B cell (primary cell): ENCODE measurements around the gene KDM1B. TPM values are rescaled to one million over a fixed set of nuclear protein-coding genes. Genes with fewer than 3 reads are reported as not detected.

Experiments used
- ATAC-seq: fragments of 200-7000 bp; cut with Tn5 transposase; one replicate; pipeline ENCODE4 v1.10.0; 2021; ENCODE audit warnings: low read depth, mild to moderate bottlenecking, moderate number of reproducible peaks, moderate library complexity
- CTCF ChIA-PET: fragments of 350-600 bp; sonication (Branson Sonifier 250); formaldehyde crosslinking; loops from one replicate; lab custom pipeline; 2021; ENCODE audit warnings: antibody characterized with exemption, inconsistent platforms; lab: Charles Lee
- POLR2A ChIA-PET: fragments of 350-600 bp; sonication (Branson Sonifier 250); formaldehyde crosslinking; loops from one replicate; lab custom pipeline; 2021; ENCODE audit warnings: antibody characterized with exemption; lab: Charles Lee
- DNase-seq: peaks from one replicate; pipeline ENCODE4 v3.0.0; 2013
- H2AFZ ChIP-seq: 2 replicates; pipeline ENCODE4 v1.6.1; 2012; ENCODE audit warnings: mild to moderate bottlenecking, low read depth, low read length; ENCODE audit not compliant: insufficient read depth, poor library complexity, severe bottlenecking
- H3K27ac ChIP-seq, 2 donors: 1 replicate in 1 of 2; 2 replicates in 1 of 2; pipeline ENCODE4 v1.5.1; 2012 to 2013; ENCODE audit warnings: low read length in 2 of 2, mild to moderate bottlenecking in 2 of 2, moderate library complexity in 1 of 2
- H3K27me3 ChIP-seq, 4 experiments: fragments of 200-600 bp in 1 of 4; sonication (generic) in 1 of 4; replicated peaks in 1 of 4; 1 replicate in 2 of 4; 2 replicates in 2 of 4; pipeline versions ENCODE4 v1.6.1 to v1.7.0; 2013 to 2016; ENCODE audit warnings: low read length in 3 of 4, mild to moderate bottlenecking in 2 of 4, mixed read lengths in 1 of 4, moderate library complexity in 1 of 4; ENCODE audit not compliant: insufficient read depth in 4 of 4, control insufficient read depth in 3 of 4; ENCODE audit errors: control extremely low read depth in 1 of 4
- H3K36me3 ChIP-seq, 2 experiments: replicated peaks in 1 of 2; 1 replicate in 1 of 2; 2 replicates in 1 of 2; pipeline versions ENCODE4 v1.6.1 to v1.7.1; 2013; ENCODE audit warnings: low read length in 1 of 2; ENCODE audit not compliant: insufficient read depth in 2 of 2, control insufficient read depth in 1 of 2; ENCODE audit errors: control extremely low read depth in 1 of 2, extremely low read depth in 1 of 2
- H3K4me1 ChIP-seq, 2 donors: fragments of 200-600 bp in 1 of 2; sonication (generic) in 1 of 2; 1 replicate in 1 of 2; 2 replicates in 1 of 2; pipeline versions ENCODE4 v1.5.1 to v1.6.1; 2013 to 2017; ENCODE audit warnings: low read length in 2 of 2; ENCODE audit not compliant: control insufficient read depth in 2 of 2, insufficient read depth in 2 of 2
- H3K4me2 ChIP-seq: replicated peaks from 2 replicates; pipeline ENCODE3; 2012; ENCODE audit warnings: mild to moderate bottlenecking, low read depth, low read length; ENCODE audit not compliant: poor library complexity, severe bottlenecking
- H3K4me3 ChIP-seq, 5 experiments: fragments of 200-600 bp in 1 of 5; sonication (generic) in 1 of 5; 1 replicate in 3 of 5; 2 replicates in 2 of 5; pipeline versions ENCODE4 v1.5.1 to v1.7.0; 2011 to 2016; ENCODE audit warnings: low read length in 4 of 5, mild to moderate bottlenecking in 4 of 5, low read depth in 2 of 5, control low read depth in 1 of 5, moderate library complexity in 1 of 5; ENCODE audit not compliant: insufficient read depth in 1 of 5; ENCODE audit errors: control extremely low read depth in 1 of 5, extremely low read depth in 1 of 5
- H3K79me2 ChIP-seq: fragments of 200-600 bp; sonication (generic); one replicate; pipeline ENCODE4 v1.6.0; 2016; ENCODE audit warnings: low read length; ENCODE audit not compliant: control insufficient read depth, insufficient read depth
- H3K9ac ChIP-seq: fragments of 200-600 bp; sonication (generic); 2 replicates; pipeline ENCODE4 v1.6.1; 2017; ENCODE audit warnings: mild to moderate bottlenecking, low read length, moderate library complexity
- H3K9me3 ChIP-seq, 3 donors: one replicate each; pipeline versions ENCODE4 v1.6.1 to v1.7.1; 2013; ENCODE audit warnings: low read length in 2 of 3; ENCODE audit not compliant: control insufficient read depth in 2 of 3, insufficient read depth in 1 of 3; ENCODE audit errors: control extremely low read depth in 1 of 3
- H4K20me1 ChIP-seq: 2 replicates; pipeline ENCODE4 v1.6.0; 2012; ENCODE audit warnings: mild to moderate bottlenecking, low read length; ENCODE audit not compliant: insufficient read depth, control insufficient read depth, poor library complexity, severe bottlenecking
- H3K27ac Mint-ChIP-seq: one replicate; pipeline ENCODE4 v1.8.0; 2021; ENCODE audit warnings: mixed read lengths
- H3K27me3 Mint-ChIP-seq: one replicate; pipeline ENCODE4 v1.8.0; 2021; ENCODE audit warnings: mixed read lengths
- H3K4me1 Mint-ChIP-seq: one replicate; pipeline ENCODE4 v1.8.0; 2021; ENCODE audit warnings: mixed read lengths
- H3K4me3 Mint-ChIP-seq: one replicate; pipeline ENCODE4 v1.8.0; 2021; ENCODE audit warnings: mixed read lengths
- H3K9me3 Mint-ChIP-seq: one replicate; pipeline ENCODE4 v1.8.0; 2022; ENCODE audit warnings: mixed read lengths; ENCODE audit not compliant: insufficient read depth
- CTCF ChIP-seq: fragments of 200-600 bp; IDR thresholded peaks from one replicate; pipeline ENCODE4 v1.8.0; 2022; ENCODE audit warnings: antibody characterized with exemption, mild to moderate bottlenecking
- EZH2 ChIP-seq: IDR thresholded peaks from 2 replicates; pipeline ENCODE4 v1.6.1; 2012; ENCODE audit warnings: borderline replicate concordance, low read depth, mild to moderate bottlenecking, moderate library complexity, low read length; ENCODE audit not compliant: insufficient read depth, poor library complexity, severe bottlenecking
- WGBS: methylation state at CpG from one replicate; pipeline ENCODE4 v1.1.5; 2013; ENCODE audit warnings: missing lambda C conversion rate; ENCODE audit not compliant: insufficient coverage; 5-methylcytosine and 5-hydroxymethylcytosine counted together
- intact Hi-C: fragments of 100-400 bp; cut with micrococcal nuclease; formaldehyde crosslinking; loops from one replicate; pipeline ENCODE4 v1.10.0; 2022
- polyA plus RNA-seq: library from polyadenylated mRNA; depleted of rRNA; stranded (reverse); fragments of >200 nt; gene quantifications from 2 replicates; pipeline ENCODE4 v1.2.3, GENCODE V29; 2012
- total RNA-seq, 2 donors: library from RNA; stranded (reverse); fragments of 120-200 nt in 1 of 2; gene quantifications; 1 replicate in 1 of 2; 2 replicates in 1 of 2; pipeline versions ENCODE4 v1.2.3 to v1.2.4, GENCODE V29; 2013 to 2022

The KDM1B gene
- total and polyA plus RNA-seq, 2 donors (not counting 1 experiment from before 2014, with no cell fraction given), result 10.9 to 16.0 TPM

- Mint-ChIP-seq H3K4me1 (peaks cover 14% of the 10 kb centered on the region), H3K27ac (no peak overlapping the region), H3K4me3 (no peak overlapping the region), H3K9me3 (no peaks in the 10 kb centered on the region), H3K27me3 (peaks cover 4% of the 10 kb centered on the region)
- Histone ChIP-seq H3K27ac (no peak overlapping the region), H3K9me3 (peaks cover 0 to 11% (median 4%) of the 10 kb centered on the region in 3 donors), H3K4me1 (peaks cover 8 to 17% of the 10 kb centered on the region in 2 donors), H3K27me3 (peaks cover 0 to 3% (median 0%) of the 10 kb centered on the region in 4 experiments), H3K36me3 (no peaks in the 10 kb centered on the region), H2AFZ (no peak overlapping the region), H3K4me3 (no peak overlapping the region), H3K9ac (no peak overlapping the region), H4K20me1 (no peaks in the 10 kb centered on the region), H3K79me2 (peaks cover 26% of the 10 kb centered on the region), H3K4me2 (no peak overlapping the region)
- CTCF ChIA-PET, result no interaction called here
- POLR2A ChIA-PET, result no interaction called here
- intact Hi-C loops, result no loop called here
- WGBS, result 94% methylated on average over 4 of the region's 4 CpGs
- no peak for TF ChIP-seq CTCF
- no peak for TF ChIP-seq EZH2
- DNase-seq (no peak), ATAC-seq (no peak)
These were observed 112.8 kb downstream of the KDM1B start for GRCh38 chr6:18268066-18268465.

- H3K9me3 Mint-ChIP-seq, result no peaks in the 10 kb centered on the region
These were observed 114.0 kb downstream of the KDM1B start for GRCh38 chr6:18269253-18269652.

More at GRCh38 chr6:18269253-18269652, 114.0 kb downstream of the KDM1B start:
- Histone ChIP-seq H3K9me3 (peaks cover 0 to 11% (median 4%) of the 10 kb centered on the region in 3 donors), H3K36me3 (no peaks in the 10 kb centered on the region), H3K4me1 (peaks cover 8 to 16% of the 10 kb centered on the region in 2 donors), H3K4me3 (no peak overlapping the region), H3K4me2 (no peak overlapping the region), H2AFZ (peak overlapping the region; percentile 29), H3K9ac (no peak overlapping the region), H3K79me2 (peaks cover 18% of the 10 kb centered on the region), H3K27ac (no peak overlapping the region), H3K27me3 (peaks cover 0 to 3% (median 0%) of the 10 kb centered on the region in 4 experiments), H4K20me1 (no peaks in the 10 kb centered on the region)
- Mint-ChIP-seq H3K4me3 (no peak overlapping the region), H3K27me3 (peaks cover 5% of the 10 kb centered on the region), H3K4me1 (peaks cover 9% of the 10 kb centered on the region), H3K27ac (no peak overlapping the region)
- DNase-seq (no peak), ATAC-seq (no peak)
- ChIA-PET POLR2A (no interaction called here), CTCF (no interaction called here)
- intact Hi-C loops, result no loop called here
- no peak for TF ChIP-seq EZH2
- TF ChIP-seq CTCF, result no peak
- no CpG with 5 or more reads among the region's 3 CpGs for WGBS
